ENCODE results near the gene UVRAG. TPM values are rescaled to one million over a fixed set of nuclear protein-coding genes. Genes with fewer than 3 reads are reported as not detected.

The UVRAG gene
- total RNA-seq, 2 experiments from 2014 or later = 16.5 to 19.5 TPM

DNA sequence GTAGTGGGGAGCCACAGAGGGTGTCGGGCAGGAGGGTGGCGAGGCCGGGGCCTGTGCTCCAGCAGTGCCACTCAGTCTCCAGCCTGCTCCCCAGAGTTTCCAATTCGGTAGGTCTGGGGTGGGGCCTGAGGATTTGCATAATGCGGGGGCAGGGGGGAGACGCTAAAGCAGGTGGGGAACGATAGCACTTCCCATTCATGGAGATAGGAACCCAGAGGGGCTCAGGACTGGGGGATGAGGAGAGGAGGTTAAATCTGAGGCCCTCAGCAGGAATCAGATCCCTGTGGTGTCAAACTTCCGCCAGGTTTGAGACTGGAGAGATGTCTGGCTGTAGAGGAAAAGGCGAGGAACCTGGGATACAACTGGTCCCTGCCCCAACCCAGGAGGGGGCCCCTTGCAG lies 361.5 kb downstream of the UVRAG start:
- H3K9me3 ChIP-seq (ENCODE audit: control insufficient read depth in 1 of 2, insufficient read depth in 1 of 2, low read length in 2 of 2) = no peaks in the 10 kb centered on the region
- H3K9me3 Mint-ChIP-seq = no peaks in the 10 kb centered on the region
- H3K4me1 Mint-ChIP-seq (ENCODE audit: low read depth) = no peaks in the 10 kb centered on the region
- H3K27ac Mint-ChIP-seq = no peak overlapping the region
- H3K36me3 ChIP-seq (ENCODE audit: insufficient read depth, low read length) = no peaks in the 10 kb centered on the region
- POLR2A ChIA-PET = no interaction called here
- TF ChIP-seq, protein P1, sequence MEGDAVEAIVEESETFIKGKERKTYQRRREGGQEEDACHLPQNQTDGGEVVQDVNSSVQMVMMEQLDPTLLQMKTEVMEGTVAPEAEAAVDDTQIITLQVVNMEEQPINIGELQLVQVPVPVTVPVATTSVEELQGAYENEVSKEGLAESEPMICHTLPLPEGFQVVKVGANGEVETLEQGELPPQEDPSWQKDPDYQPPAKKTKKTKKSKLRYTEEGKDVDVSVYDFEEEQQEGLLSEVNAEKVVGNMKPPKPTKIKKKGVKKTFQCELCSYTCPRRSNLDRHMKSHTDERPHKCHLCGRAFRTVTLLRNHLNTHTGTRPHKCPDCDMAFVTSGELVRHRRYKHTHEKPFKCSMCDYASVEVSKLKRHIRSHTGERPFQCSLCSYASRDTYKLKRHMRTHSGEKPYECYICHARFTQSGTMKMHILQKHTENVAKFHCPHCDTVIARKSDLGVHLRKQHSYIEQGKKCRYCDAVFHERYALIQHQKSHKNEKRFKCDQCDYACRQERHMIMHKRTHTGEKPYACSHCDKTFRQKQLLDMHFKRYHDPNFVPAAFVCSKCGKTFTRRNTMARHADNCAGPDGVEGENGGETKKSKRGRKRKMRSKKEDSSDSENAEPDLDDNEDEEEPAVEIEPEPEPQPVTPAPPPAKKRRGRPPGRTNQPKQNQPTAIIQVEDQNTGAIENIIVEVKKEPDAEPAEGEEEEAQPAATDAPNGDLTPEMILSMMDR (IDR thresholded peaks at IDR 0.05) = no peak
- H3K36me3 Mint-ChIP-seq (ENCODE audit: low read depth) = no peaks in the 10 kb centered on the region
- H3K27me3 Mint-ChIP-seq = no peaks in the 10 kb centered on the region
- no peak for ATAC-seq (ENCODE audit: poor library complexity)
- no peak overlapping the region for H3K27ac ChIP-seq (ENCODE audit: low read depth in 1 of 2, low read length in 2 of 2)
- H3K4me3 Mint-ChIP-seq = no peak overlapping the region
- no peaks in the 10 kb centered on the region for H3K27me3 ChIP-seq (ENCODE audit: control insufficient read depth in 1 of 2, insufficient read depth in 2 of 2, low read length in 2 of 2)
- H3K4me1 ChIP-seq (ENCODE audit: insufficient read depth, low read length) = no peaks in the 10 kb centered on the region
- no peak for DNase-seq
- CTCF ChIA-PET = no interaction called here
- H3K4me3 ChIP-seq (ENCODE audit: low read length) = no peak overlapping the region
- intact Hi-C loops (cut with DNase I, micrococcal nuclease) = no loop called here

DNA sequence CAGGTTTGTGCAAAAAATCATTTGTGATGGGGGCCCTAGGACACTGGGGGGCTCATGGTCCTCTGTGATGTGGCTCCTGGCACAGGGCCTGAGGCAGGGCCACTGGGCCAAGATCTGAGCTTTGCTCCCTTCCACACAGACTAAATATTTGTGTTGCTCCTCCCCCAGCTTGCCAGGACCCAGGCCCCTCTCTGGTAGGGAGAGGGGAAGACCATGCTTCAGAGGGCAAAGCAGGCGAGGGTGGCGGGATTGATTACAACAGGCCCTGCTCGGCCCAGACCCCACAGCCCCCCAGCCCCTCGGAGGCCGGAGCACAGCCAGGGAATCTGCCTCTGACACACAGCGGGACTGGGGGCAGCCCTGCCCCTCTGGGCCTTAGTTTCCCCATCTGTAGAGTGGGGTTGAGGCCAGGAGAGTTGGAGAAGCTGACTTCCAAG lies 362.3 kb downstream of the UVRAG start:
- H3K4me1 ChIP-seq (ENCODE audit: insufficient read depth, low read length) = no peaks in the 10 kb centered on the region
- H3K27me3 ChIP-seq (ENCODE audit: control insufficient read depth in 1 of 2, insufficient read depth in 2 of 2, low read length in 2 of 2) = no peaks in the 10 kb centered on the region
- no peak overlapping the region for H3K27ac ChIP-seq (ENCODE audit: low read depth in 1 of 2, low read length in 2 of 2)
- CTCF ChIA-PET = no interaction called here
- Mint-ChIP-seq H3K4me1 (ENCODE audit: low read depth) (no peaks in the 10 kb centered on the region), H3K27me3 (no peaks in the 10 kb centered on the region), H3K27ac (no peak overlapping the region), H3K4me3 (no peak overlapping the region), H3K9me3 (no peaks in the 10 kb centered on the region), H3K36me3 (ENCODE audit: low read depth) (no peaks in the 10 kb centered on the region)
- intact Hi-C loops (cut with DNase I, micrococcal nuclease) = no loop called here
- TF ChIP-seq, protein P1 (IDR thresholded peaks at IDR 0.05) = no peak
- no peaks in the 10 kb centered on the region for H3K36me3 ChIP-seq (ENCODE audit: insufficient read depth, low read length)
- H3K9me3 ChIP-seq (ENCODE audit: control insufficient read depth in 1 of 2, insufficient read depth in 1 of 2, low read length in 2 of 2) = no peaks in the 10 kb centered on the region
- POLR2A ChIA-PET = no interaction called here
- no peak for DNase-seq
- H3K4me3 ChIP-seq (ENCODE audit: low read length) = no peak overlapping the region
- ATAC-seq (ENCODE audit: poor library complexity) = no peak

DNA sequence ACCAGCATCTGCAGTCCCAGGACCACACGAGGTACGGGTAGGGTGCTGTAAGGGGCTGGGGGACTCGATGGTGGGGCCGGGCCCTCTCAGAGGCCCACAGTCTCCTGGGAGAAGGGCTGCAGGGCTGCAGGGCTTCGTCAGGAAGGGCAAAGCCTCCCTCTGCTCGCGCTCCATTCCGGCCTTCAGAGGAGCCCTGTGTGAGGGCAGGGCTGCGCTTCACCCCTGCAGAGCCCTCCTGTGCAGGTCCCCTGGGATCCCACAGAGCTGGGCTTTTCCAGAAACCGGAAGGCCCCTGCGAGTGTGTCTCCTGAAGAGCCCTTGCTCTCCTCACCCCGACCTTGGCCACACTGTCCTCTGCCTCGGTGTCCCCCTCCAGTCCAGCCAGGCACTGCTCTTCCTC lies 364.1 kb downstream of the UVRAG start:
- Histone ChIP-seq H3K27ac (ENCODE audit: low read depth in 1 of 2, low read length in 2 of 2) (no peak overlapping the region), H3K36me3 (ENCODE audit: insufficient read depth, low read length) (no peaks in the 10 kb centered on the region), H3K9me3 (ENCODE audit: control insufficient read depth in 1 of 2, insufficient read depth in 1 of 2, low read length in 2 of 2) (no peaks in the 10 kb centered on the region), H3K4me3 (ENCODE audit: low read length) (no peak overlapping the region), H3K27me3 (ENCODE audit: control insufficient read depth in 1 of 2, insufficient read depth in 2 of 2, low read length in 2 of 2) (no peaks in the 10 kb centered on the region), H3K4me1 (ENCODE audit: insufficient read depth, low read length) (no peaks in the 10 kb centered on the region)
- POLR2A ChIA-PET = interaction anchor here (0.6 kb wide), 1 partner anchor 27 kb away, joined by 4 read pairs; no protein-coding TSS in a partner anchor
- H3K36me3 Mint-ChIP-seq (ENCODE audit: low read depth) = no peaks in the 10 kb centered on the region
- no peak overlapping the region for H3K27ac Mint-ChIP-seq
- H3K4me3 Mint-ChIP-seq = no peak overlapping the region
- DNase-seq (no peak), ATAC-seq (ENCODE audit: poor library complexity) (no peak)
- no peaks in the 10 kb centered on the region for H3K4me1 Mint-ChIP-seq (ENCODE audit: low read depth)
- CTCF ChIA-PET = no interaction called here
- no peaks in the 10 kb centered on the region for H3K9me3 Mint-ChIP-seq
- no peaks in the 10 kb centered on the region for H3K27me3 Mint-ChIP-seq
- TF ChIP-seq, protein P1 (IDR thresholded peaks at IDR 0.05) = no peak
- intact Hi-C loops (cut with DNase I, micrococcal nuclease) = no loop called here

Measured in CD4-positive, alpha-beta T cell (primary cell).